GM12874 (cell line): ENCODE data around the gene WDPCP.

Experiments
- TF ChIP-seq, protein P1 (sequence below): IDR thresholded peaks from 2 replicates; pipeline ENCODE4 v1.5.1; 2011; ENCODE audit warnings: low read depth, mild to moderate bottlenecking, control low read depth, low read length, moderate library complexity; ENCODE audit not compliant: insufficient read depth

WDPCP gene

DNA sequence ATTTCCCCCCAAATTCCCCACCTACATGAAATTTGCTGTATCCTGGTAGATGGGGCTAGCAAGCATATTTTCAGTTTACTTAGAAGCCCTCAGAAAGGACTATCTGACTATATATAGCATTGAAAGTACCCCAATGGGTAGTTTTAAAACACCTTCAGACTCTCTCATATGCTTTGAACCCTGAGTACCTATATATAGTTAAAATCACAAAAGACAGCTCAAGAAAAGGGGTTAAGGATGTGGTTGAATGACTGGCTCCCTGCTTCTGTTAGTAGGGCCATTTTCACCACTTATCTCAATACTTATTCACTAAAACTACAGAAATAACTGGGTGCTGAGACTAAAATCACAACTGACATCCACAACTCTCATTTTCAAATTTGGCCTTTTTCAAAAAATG, 18.5 kb downstream of the WDPCP start:
- TF ChIP-seq, protein P1, sequence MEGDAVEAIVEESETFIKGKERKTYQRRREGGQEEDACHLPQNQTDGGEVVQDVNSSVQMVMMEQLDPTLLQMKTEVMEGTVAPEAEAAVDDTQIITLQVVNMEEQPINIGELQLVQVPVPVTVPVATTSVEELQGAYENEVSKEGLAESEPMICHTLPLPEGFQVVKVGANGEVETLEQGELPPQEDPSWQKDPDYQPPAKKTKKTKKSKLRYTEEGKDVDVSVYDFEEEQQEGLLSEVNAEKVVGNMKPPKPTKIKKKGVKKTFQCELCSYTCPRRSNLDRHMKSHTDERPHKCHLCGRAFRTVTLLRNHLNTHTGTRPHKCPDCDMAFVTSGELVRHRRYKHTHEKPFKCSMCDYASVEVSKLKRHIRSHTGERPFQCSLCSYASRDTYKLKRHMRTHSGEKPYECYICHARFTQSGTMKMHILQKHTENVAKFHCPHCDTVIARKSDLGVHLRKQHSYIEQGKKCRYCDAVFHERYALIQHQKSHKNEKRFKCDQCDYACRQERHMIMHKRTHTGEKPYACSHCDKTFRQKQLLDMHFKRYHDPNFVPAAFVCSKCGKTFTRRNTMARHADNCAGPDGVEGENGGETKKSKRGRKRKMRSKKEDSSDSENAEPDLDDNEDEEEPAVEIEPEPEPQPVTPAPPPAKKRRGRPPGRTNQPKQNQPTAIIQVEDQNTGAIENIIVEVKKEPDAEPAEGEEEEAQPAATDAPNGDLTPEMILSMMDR = no peak

DNA sequence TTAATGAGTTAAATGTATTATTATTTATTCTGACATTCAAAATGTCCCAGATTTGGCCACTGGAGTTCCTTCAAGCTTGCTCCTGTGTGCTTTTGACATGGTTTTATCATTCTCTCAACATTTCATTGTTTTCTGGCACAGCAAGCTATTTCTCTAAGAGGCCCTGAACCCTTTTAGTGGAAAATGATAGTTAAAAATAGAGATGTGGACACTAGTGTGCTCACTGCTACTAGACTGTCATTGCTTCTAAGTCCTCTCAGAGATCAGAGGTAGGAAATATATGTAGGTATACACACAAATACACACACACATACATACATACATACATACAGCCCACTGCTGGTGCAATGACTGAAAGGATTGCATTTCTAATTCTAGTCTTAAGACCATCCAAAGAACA, 25.5 kb downstream of the WDPCP start:
- TF ChIP-seq, protein P1 = no peak

DNA sequence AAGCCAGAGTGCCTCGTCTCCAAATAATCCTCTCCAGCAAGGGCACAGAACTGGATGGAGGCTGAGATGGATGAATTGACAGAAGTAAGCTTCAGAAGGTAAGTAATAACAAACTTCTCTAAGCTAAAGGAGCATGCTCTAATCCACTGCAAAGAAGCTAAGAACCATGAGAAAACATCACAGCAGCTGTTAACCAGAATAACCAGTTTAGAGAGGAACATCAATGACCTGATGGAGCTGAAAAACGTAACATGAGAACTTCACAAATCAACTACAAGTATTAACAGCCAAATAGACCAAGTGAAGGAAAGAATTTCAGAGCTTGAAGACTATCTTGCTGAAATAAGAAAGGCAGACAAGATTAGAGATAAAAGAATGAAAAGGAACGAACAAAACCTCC, 32.3 kb downstream of the WDPCP start:
- TF ChIP-seq, protein P1 = no peak

DNA sequence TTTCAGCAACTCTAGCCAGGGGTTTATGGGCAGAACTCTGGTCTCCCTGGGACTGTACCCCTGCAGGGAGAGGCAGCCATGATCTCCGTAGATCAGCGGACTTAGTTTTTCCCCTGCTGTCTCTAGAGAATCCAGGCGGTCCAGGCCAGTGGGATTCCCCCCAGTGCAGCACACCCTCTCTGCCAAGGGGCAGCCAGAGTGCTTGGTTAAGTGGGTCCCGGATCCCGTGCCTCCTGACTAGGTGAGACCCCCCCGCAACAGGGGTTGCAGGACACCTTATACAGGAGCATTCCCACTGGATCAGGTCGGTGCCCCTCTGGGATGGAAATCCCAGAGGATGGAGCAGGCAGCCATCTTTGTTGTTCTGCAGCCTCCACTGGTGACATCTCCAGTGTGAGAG, 33.0 kb downstream of the WDPCP start:
- TF ChIP-seq, protein P1 = no peak

DNA sequence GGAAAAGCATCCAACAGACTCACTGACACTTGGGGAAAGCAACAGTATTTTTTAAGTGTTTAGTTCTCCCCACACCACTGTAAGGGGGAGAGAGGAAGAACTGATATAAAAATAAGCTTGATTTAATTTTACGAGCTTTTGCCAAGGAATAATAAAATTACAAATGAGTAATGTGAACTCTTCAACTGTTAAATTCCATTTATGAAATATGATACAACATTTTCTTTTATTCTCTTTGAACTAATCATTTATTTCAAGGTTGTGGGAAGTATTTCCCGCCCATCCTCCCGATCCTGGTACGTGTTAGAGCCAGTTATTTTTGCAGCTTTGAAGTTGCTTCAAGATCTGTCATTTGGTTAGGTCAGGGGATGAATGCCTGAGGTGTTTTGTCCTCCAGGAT, 35.2 kb downstream of the WDPCP start:
- TF ChIP-seq, protein P1 = no peak

DNA sequence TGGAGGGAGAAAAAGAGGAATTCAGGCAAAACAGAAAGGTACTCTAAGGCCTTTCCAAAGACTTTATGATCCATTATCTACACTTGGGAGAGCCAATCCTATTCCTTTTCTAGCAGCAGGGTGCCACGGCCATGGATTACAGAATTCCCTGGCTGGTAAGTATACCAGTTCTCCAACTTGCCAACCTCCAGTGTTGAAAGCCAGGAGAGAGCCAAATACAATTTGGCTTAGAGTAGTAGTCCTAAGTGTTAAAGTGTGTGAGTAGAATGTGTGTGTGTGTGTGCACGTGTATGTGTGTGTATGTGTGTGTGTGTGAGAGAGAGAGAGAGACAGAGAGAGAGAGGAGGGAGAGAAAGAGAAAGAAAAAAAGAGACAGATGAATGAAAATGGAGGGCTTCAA, 43.3 kb downstream of the WDPCP start:
- TF ChIP-seq, protein P1 = no peak

DNA sequence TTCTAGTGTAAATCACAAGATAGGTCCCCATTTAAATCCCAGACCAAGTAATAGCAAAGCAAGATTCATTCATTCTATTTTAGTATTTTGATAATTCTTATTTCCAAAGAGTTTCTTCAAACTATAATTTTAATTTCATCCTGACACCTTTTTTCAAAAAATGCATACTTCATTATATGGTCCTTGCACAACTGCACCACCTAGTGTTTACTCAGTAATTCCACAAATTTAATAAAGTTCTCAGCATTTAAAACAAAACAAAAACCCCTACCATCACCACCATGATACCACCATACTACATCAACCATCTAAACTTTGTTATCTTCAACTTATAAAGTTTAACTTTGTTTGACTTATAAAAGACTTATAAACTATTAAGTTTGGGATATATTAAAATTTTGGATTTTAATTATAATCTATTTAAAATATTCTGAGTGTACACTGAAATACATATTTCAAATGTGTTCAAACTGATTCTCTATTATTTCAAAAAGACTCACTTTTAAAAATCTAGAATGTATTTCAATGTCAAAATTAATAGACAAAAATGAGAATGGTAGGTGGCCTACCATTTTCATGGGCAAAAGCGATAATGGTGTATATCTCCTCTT, 44.2 kb downstream of the WDPCP start:
- TF ChIP-seq, protein P1 = no peak
